ENCODE data around the gene RNF41.
"Not testable (repeated sequence)": the region's sequence is repeated elsewhere in the genome, so short reads cannot be mapped to it uniquely, and the experiment has no call there.

Gene RNF41

GRCh38 chr12:56221757-56222530, at the start of gene RNF41:
TSS of gene RNF41 (minus strand) at chr12:56221922. CDS start at chr12:56214047, 7,875 bp downstream.
- H3K4me3 ChIP-seq (ENCODE audit: low read depth, low read length), result peak within 1 kb of the TSS; percentile 97

GRCh38 chr12:56271031-56271430, 49.3 kb upstream of the RNF41 start:
- TF ChIP-seq, protein P1, sequence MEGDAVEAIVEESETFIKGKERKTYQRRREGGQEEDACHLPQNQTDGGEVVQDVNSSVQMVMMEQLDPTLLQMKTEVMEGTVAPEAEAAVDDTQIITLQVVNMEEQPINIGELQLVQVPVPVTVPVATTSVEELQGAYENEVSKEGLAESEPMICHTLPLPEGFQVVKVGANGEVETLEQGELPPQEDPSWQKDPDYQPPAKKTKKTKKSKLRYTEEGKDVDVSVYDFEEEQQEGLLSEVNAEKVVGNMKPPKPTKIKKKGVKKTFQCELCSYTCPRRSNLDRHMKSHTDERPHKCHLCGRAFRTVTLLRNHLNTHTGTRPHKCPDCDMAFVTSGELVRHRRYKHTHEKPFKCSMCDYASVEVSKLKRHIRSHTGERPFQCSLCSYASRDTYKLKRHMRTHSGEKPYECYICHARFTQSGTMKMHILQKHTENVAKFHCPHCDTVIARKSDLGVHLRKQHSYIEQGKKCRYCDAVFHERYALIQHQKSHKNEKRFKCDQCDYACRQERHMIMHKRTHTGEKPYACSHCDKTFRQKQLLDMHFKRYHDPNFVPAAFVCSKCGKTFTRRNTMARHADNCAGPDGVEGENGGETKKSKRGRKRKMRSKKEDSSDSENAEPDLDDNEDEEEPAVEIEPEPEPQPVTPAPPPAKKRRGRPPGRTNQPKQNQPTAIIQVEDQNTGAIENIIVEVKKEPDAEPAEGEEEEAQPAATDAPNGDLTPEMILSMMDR (IDR thresholded peaks at IDR 0.05; ENCODE audit: borderline replicate concordance, insufficient read depth, low read depth, low read length), result peak; percentile 38; the same call in 1 of the 2 replicates
- no peak overlapping the region for H3K4me3 ChIP-seq (ENCODE audit: low read depth, low read length)

More at GRCh38 chr12:56221757-56222530, at the start of gene RNF41:
- TF ChIP-seq, protein P1 (IDR thresholded peaks at IDR 0.05; ENCODE audit: borderline replicate concordance, insufficient read depth, low read depth, low read length), result no peak

- peak overlapping the region; percentile 87 for H3K4me3 ChIP-seq (ENCODE audit: low read depth, low read length)
- TF ChIP-seq, protein P1 (IDR thresholded peaks at IDR 0.05; ENCODE audit: borderline replicate concordance, insufficient read depth, low read depth, low read length), result no peak
Observed at GRCh38 chr12:56267443-56268071, 45.8 kb upstream of the RNF41 start.

GRCh38 chr12:56266693-56267442, 45.1 kb upstream of the RNF41 start, which contains the start of gene COQ10A:
TSS of gene COQ10A (plus strand) at chr12:56266942. CDS start at chr12:56267119, 177 bp downstream.
- TF ChIP-seq, protein P1 (IDR thresholded peaks at IDR 0.05; ENCODE audit: borderline replicate concordance, insufficient read depth, low read depth, low read length), result peak; percentile 61; the same call in 1 of the 2 replicates

GRCh38 chr12:56266068-56266692, 44.5 kb upstream of the RNF41 start:
- H3K4me3 ChIP-seq (ENCODE audit: low read depth, low read length), result peak overlapping the region; percentile 87

More at GRCh38 chr12:56266693-56267442, 45.1 kb upstream of the RNF41 start, which contains the start of gene COQ10A:
- peak within 1 kb of the TSS; percentile 87 for H3K4me3 ChIP-seq (ENCODE audit: low read depth, low read length)

- not testable (repeated sequence) for H3K4me3 ChIP-seq (ENCODE audit: low read depth, low read length)
Observed at GRCh38 chr12:56262955-56263354, 41.2 kb upstream of the RNF41 start.

DNA sequence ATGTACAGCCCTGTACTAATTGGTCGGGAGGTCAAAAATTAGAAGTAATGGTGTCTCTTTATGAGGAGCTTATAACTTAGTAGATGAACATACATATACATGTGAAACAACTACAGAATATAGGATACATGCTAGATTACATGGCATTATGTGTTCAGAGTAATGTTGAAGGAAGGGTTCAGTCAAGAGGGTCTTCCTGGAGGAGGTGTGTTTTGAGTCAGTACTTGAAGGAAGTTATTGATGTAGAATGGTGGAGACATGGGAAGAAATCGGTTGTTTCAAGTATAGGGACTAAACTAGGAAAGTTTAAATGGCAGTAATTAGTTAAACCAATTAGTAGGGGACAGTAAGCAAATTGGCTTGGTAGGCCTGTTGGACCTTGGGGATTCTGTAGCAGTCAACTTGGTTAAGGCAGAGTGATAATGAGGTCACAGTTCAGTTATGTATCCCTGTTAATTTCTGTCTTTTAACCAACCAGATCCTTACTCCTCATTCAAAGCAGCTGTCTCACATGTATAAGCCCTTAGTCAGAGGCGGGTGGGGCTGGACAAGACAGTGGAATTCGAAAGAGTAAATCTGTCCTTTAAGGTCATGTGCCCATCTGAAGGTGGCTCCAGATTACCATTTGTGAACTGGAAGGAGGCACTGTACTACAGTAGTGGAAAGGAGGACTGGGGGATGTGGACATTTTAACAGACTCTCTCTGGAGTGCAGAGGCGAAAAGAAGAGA, 39.9 kb upstream of the RNF41 start:
- TF ChIP-seq, protein P1 (IDR thresholded peaks at IDR 0.05; ENCODE audit: borderline replicate concordance, insufficient read depth, low read depth, low read length), result no peak
- no peak overlapping the region for H3K4me3 ChIP-seq (ENCODE audit: low read depth, low read length)

All from GM12875 (cell line).